ENCODE data around the gene SSR4.

Gene SSR4

GRCh38 chrX:153780678-153781427 lies 13.6 kb upstream of the SSR4 start, which contains the start of gene SRPK3:
Gene SRPK3, plus strand, starts transcription at chrX:153781041. Its CDS starts 46 bp downstream, at chrX:153781087.
- DNase-seq (ENCODE audit: extremely low read depth, low read depth), result no peak

GRCh38 chrX:153781428-153782047 lies 12.9 kb upstream of the SSR4 start:
- no peak for TF ChIP-seq CTCF (IDR thresholded peaks at IDR 0.05; ENCODE audit: low read depth, low read length)
- no peak for DNase-seq (ENCODE audit: extremely low read depth, low read depth)

More at GRCh38 chrX:153780678-153781427, 13.6 kb upstream of the SSR4 start, which contains the start of gene SRPK3:
- TF ChIP-seq CTCF (IDR thresholded peaks at IDR 0.05; ENCODE audit: low read depth, low read length), result no peak

- TF ChIP-seq CTCF (IDR thresholded peaks at IDR 0.05; ENCODE audit: low read depth, low read length), result no peak
- no peak for DNase-seq (ENCODE audit: extremely low read depth, low read depth)
Observed at GRCh38 chrX:153782313-153782712, 12.2 kb upstream of the SSR4 start.

- DNase-seq (ENCODE audit: extremely low read depth, low read depth), result no peak
- TF ChIP-seq CTCF (IDR thresholded peaks at IDR 0.05; ENCODE audit: low read depth, low read length), result no peak
Observed at GRCh38 chrX:153782871-153783270, 11.6 kb upstream of the SSR4 start.

- no peak for TF ChIP-seq CTCF (IDR thresholded peaks at IDR 0.05; ENCODE audit: low read depth, low read length)
- no peak for DNase-seq (ENCODE audit: extremely low read depth, low read depth)
Observed at GRCh38 chrX:153783378-153784013, 11.0 kb upstream of the SSR4 start.

GRCh38 chrX:153784325-153784967 lies 10.0 kb upstream of the SSR4 start:
- DNase-seq (ENCODE audit: extremely low read depth, low read depth), result no peak
- no peak for TF ChIP-seq CTCF (IDR thresholded peaks at IDR 0.05; ENCODE audit: low read depth, low read length)

Measured in AG09319 (cell line).